MCF 10A (cell line): ENCODE data around the gene AIG1. TPM values are rescaled to one million over a fixed set of nuclear protein-coding genes. Genes with fewer than 3 reads are reported as not detected.

Experiments used
- BruUV-seq: library from RNA; stranded (reverse); fragments of 400-500 nt; replicated peaks from 2 replicates; lab custom pipeline; 2021; lab: Mats Ljungman, UMichigan
- CTCF ChIA-PET: fragments of 300-600 bp; sonication (Branson Sonifier 250); formaldehyde crosslinking; extraction: SDS; loops from one replicate; lab custom pipeline; 2021; ENCODE audit warnings: antibody characterized with exemption, inconsistent platforms; lab: Yijun Ruan, JAX
- POLR2A ChIA-PET: fragments of 300-600, 350-650 bp; sonication (Branson Sonifier 250); formaldehyde crosslinking; extraction: SDS; loops from one replicate; lab custom pipeline; 2020; ENCODE audit warnings: antibody characterized with exemption, inconsistent platforms; lab: Yijun Ruan, JAX
- DNase-seq: peaks from one replicate; pipeline ENCODE4 v3.0.0-alpha.2; 2018; ENCODE audit not compliant: unreplicated experiment
- H3K27ac Mint-ChIP-seq: one replicate; pipeline ENCODE4 v1.8.0; 2022; ENCODE audit warnings: mild to moderate bottlenecking, low read depth, mixed read lengths; ENCODE audit not compliant: unreplicated experiment
- H3K27me3 Mint-ChIP-seq: one replicate; pipeline ENCODE4 v1.8.0; 2022; ENCODE audit warnings: mixed read lengths; ENCODE audit not compliant: insufficient read depth, unreplicated experiment
- H3K36me3 Mint-ChIP-seq: one replicate; pipeline ENCODE4 v1.8.0; 2022; ENCODE audit warnings: mild to moderate bottlenecking, moderate library complexity, mixed read lengths; ENCODE audit not compliant: insufficient read depth, unreplicated experiment
- H3K4me1 Mint-ChIP-seq: one replicate; pipeline ENCODE4 v1.8.0; 2022; ENCODE audit warnings: mixed read lengths; ENCODE audit not compliant: insufficient read depth, unreplicated experiment
- H3K4me3 Mint-ChIP-seq: one replicate; pipeline ENCODE4 v1.8.0; 2022; ENCODE audit warnings: mild to moderate bottlenecking, moderate library complexity, mixed read lengths; ENCODE audit not compliant: unreplicated experiment
- H3K9me3 Mint-ChIP-seq: one replicate; pipeline ENCODE4 v1.8.0; 2022; ENCODE audit warnings: mixed read lengths; ENCODE audit not compliant: unreplicated experiment
- intact Hi-C: fragments of 100-400 bp; cut with micrococcal nuclease; formaldehyde crosslinking; loops from 2 replicates; pipeline ENCODE4 v1.14.1; 2022
- total RNA-seq: library from RNA; stranded (reverse); gene quantifications from 2 replicates; pipeline ENCODE4 v1.2.3, GENCODE V29; 2022
- TF ChIP-seq, protein P1 (sequence below): fragments of 200-600 bp; IDR thresholded peaks from one replicate; pipeline ENCODE4 v1.8.0; 2022; ENCODE audit warnings: antibody characterized with exemption, mild to moderate bottlenecking; ENCODE audit not compliant: unreplicated experiment

Gene AIG1
- total RNA-seq, 1 experiment from 2014 or later = 106 TPM

GRCh38 chr6:143125864-143126573, 65.3 kb downstream of the AIG1 start:
- no peaks in the 10 kb centered on the region for H3K27me3 Mint-ChIP-seq
- no peak for DNase-seq
- POLR2A ChIA-PET = interaction anchor here (0.8 kb wide), 1 partner anchor 64 kb away, joined by 3 read pairs; no protein-coding TSS in a partner anchor
- no TSS peak for BruUV-seq
- H3K36me3 Mint-ChIP-seq = peaks cover 5% of the 10 kb centered on the region
- CTCF ChIA-PET = no interaction called here
- intact Hi-C loops = no loop called here
- no peak overlapping the region for H3K4me3 Mint-ChIP-seq
- TF ChIP-seq, protein P1, sequence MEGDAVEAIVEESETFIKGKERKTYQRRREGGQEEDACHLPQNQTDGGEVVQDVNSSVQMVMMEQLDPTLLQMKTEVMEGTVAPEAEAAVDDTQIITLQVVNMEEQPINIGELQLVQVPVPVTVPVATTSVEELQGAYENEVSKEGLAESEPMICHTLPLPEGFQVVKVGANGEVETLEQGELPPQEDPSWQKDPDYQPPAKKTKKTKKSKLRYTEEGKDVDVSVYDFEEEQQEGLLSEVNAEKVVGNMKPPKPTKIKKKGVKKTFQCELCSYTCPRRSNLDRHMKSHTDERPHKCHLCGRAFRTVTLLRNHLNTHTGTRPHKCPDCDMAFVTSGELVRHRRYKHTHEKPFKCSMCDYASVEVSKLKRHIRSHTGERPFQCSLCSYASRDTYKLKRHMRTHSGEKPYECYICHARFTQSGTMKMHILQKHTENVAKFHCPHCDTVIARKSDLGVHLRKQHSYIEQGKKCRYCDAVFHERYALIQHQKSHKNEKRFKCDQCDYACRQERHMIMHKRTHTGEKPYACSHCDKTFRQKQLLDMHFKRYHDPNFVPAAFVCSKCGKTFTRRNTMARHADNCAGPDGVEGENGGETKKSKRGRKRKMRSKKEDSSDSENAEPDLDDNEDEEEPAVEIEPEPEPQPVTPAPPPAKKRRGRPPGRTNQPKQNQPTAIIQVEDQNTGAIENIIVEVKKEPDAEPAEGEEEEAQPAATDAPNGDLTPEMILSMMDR = no peak
- H3K4me1 Mint-ChIP-seq = no peaks in the 10 kb centered on the region
- no peak overlapping the region for H3K27ac Mint-ChIP-seq
- H3K9me3 Mint-ChIP-seq = peaks cover 7% of the 10 kb centered on the region

DNA sequence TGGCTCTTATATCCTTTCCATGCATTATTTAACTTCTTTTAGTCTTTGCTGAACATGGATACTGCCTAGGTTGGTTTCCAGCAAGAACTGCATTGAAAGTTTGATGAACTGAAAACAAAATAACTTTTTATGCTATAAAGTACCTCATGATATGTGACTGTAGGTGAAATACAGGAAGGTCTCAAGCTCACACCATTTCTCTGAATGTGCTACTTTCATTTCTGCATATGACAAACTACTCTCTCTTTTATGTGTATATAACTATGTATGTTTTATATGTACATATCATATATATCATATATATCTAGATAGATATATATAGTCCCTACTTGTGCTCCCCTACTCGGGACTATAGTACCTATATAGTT, 65.9 kb downstream of the AIG1 start:
- POLR2A ChIA-PET = no interaction called here
- intact Hi-C loops = no loop called here
- CTCF ChIA-PET = no interaction called here

DNA sequence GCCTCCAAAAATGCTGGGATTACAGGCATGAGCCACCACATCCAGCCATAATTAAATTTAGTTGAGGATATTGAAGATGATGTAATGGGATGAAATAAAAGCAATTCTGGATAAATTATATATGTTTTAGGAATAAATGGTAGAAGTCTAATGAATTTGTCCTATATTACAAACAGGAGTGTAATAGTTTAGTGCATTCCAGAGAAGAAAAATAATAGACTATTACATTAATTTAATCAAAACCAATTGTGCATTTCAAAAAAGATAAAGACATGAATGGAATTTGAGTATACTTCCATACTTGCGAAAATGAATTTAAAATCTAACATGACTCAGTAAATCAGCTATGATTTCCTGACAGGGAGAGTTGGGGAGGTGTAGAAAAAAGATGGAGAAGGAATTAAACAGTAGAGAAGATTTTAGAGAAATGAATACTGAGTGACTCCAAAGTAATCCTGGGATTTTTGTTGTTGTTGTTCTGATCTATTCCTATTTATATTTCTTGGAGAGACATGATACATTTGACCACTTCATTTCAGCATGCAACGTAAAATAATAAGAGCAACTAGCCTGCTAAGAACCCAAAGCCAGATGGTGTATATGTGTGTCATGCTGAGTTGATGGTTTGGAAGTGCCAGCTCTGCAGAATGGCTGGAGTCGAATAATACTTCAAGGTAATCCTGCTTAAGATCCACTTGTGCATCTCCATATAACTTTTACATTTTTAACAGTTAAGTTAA, 67.4 kb downstream of the AIG1 start:
- no peaks in the 10 kb centered on the region for H3K27me3 Mint-ChIP-seq
- BruUV-seq = no TSS peak
- peaks cover 13% of the 10 kb centered on the region for H3K9me3 Mint-ChIP-seq
- H3K4me1 Mint-ChIP-seq = no peaks in the 10 kb centered on the region
- intact Hi-C loops = no loop called here
- CTCF ChIA-PET = interaction anchor here (0.7 kb wide), 1 partner anchor 370 kb away, joined by 3 read pairs; no protein-coding TSS in a partner anchor
- H3K27ac Mint-ChIP-seq = no peak overlapping the region
- no peak for DNase-seq
- TF ChIP-seq, protein P1 = no peak
- POLR2A ChIA-PET = interaction anchor here (1.0 kb wide), 2 partner anchors 9 to 41 kb away, joined by 3 read pairs; no protein-coding TSS in a partner anchor
- no peak overlapping the region for H3K4me3 Mint-ChIP-seq
- peaks cover 21% of the 10 kb centered on the region for H3K36me3 Mint-ChIP-seq

More for the DNA sequence above, 65.9 kb downstream of the AIG1 start:
- no peaks in the 10 kb centered on the region for H3K27me3 Mint-ChIP-seq
- no peaks in the 10 kb centered on the region for H3K4me1 Mint-ChIP-seq
- H3K9me3 Mint-ChIP-seq = peaks cover 7% of the 10 kb centered on the region
- peaks cover 10% of the 10 kb centered on the region for H3K36me3 Mint-ChIP-seq
- no peak overlapping the region for H3K4me3 Mint-ChIP-seq
- no peak for DNase-seq
- no peak overlapping the region for H3K27ac Mint-ChIP-seq
- TF ChIP-seq, protein P1 = no peak
- no TSS peak for BruUV-seq

DNA sequence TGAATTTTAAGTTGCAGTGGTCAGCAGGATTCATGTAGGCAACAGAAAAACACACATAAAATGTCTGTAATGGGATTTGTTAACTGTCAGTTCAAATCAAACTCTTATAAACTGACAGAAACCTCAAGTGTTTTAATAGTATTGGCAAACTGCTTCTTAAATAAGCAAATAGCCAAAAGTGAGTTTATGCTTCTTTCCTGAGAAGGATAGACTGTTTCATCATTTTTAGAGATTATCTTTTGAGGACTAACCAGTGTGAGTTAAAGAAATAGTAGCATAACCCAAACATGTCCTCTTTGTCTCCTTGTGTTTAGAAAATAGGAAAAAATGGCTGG, 68.0 kb downstream of the AIG1 start:
- H3K4me1 Mint-ChIP-seq = no peaks in the 10 kb centered on the region
- H3K27ac Mint-ChIP-seq = no peak overlapping the region
- TF ChIP-seq, protein P1 = no peak
- BruUV-seq = no TSS peak
- intact Hi-C loops = no loop called here
- H3K9me3 Mint-ChIP-seq = peaks cover 13% of the 10 kb centered on the region
- H3K27me3 Mint-ChIP-seq = no peaks in the 10 kb centered on the region
- CTCF ChIA-PET = no interaction called here
- peaks cover 21% of the 10 kb centered on the region for H3K36me3 Mint-ChIP-seq
- H3K4me3 Mint-ChIP-seq = no peak overlapping the region
- POLR2A ChIA-PET = interaction anchor here (1.0 kb wide), 2 partner anchors 8 to 40 kb away, joined by 3 read pairs; no protein-coding TSS in a partner anchor
- no peak for DNase-seq
